Heart right ventricle (tissue), 16 donors: ENCODE data around the gene CHMP3. TPM values are rescaled to one million over a fixed set of nuclear protein-coding genes. Genes with fewer than 3 reads are reported as not detected.
A peak's percentile ranks its signal among the peaks of the same experiment; 100 is the strongest.

Experiments
- ATAC-seq, 8 donors: fragments of 200-7000 bp; cut with Tn5 transposase; one replicate each; pipeline ENCODE4 v1.9.1; 2020; ENCODE audit warnings: mild to moderate bottlenecking in 8 of 8, moderate library complexity in 8 of 8, moderate number of reproducible peaks in 1 of 8
- DNase-seq, 2 donors: peaks; one replicate each; pipeline ENCODE4 v3.0.0-alpha.2; 2020
- H3K27ac ChIP-seq, 10 donors: fragments of 200-600 bp; sonication (generic) in 2 of 10; one replicate each; pipeline versions ENCODE4 v1.5.0 to v1.8.0; 2020 to 2022; ENCODE audit warnings: mild to moderate bottlenecking in 3 of 10
- H3K27me3 ChIP-seq, 7 donors: fragments of 200-600 bp; one replicate each; pipeline ENCODE4 v1.8.0; 2021 to 2022; ENCODE audit warnings: mild to moderate bottlenecking in 2 of 7
- H3K36me3 ChIP-seq, 9 donors: fragments of 200-600 bp; sonication (generic) in 1 of 9; one replicate each; pipeline versions ENCODE4 v1.5.0 to v1.8.0; 2020 to 2022; ENCODE audit warnings: mild to moderate bottlenecking in 2 of 9
- H3K4me1 ChIP-seq, 9 donors: fragments of 200-600 bp; sonication (generic) in 1 of 9; one replicate each; pipeline versions ENCODE4 v1.5.0 to v1.8.0; 2020 to 2022; ENCODE audit warnings: mild to moderate bottlenecking in 4 of 9
- H3K4me3 ChIP-seq, 10 donors: fragments of 200-600 bp; sonication (generic) in 2 of 10; one replicate each; pipeline versions ENCODE4 v1.5.0 to v1.8.0; 2020 to 2022; ENCODE audit warnings: mild to moderate bottlenecking in 7 of 10, moderate library complexity in 2 of 10
- H3K9me3 ChIP-seq, 11 donors: fragments of 200-600 bp in 10 of 11; sonication (generic) in 2 of 11; one replicate each; pipeline versions ENCODE4 v1.5.0 to v1.8.0; 2013 to 2022; ENCODE audit warnings: mild to moderate bottlenecking in 2 of 11, control low read depth in 1 of 11, moderate library complexity in 1 of 11
- CTCF ChIP-seq, 9 donors: fragments of 200-600 bp; sonication (generic) in 2 of 9; IDR thresholded peaks; one replicate each; pipeline versions ENCODE4 v1.5.0 to v1.8.0; 2021 to 2022; ENCODE audit warnings: antibody characterized with exemption in 9 of 9, mild to moderate bottlenecking in 5 of 9, moderate library complexity in 1 of 9
- WGBS, 2 donors: extraction: QIAGEN DNeasy Blood & Tissue Kit; methylation state at CpG; one replicate each; pipeline ENCODE4 v1.1.7; 2013; ENCODE audit warnings: inconsistent platforms in 1 of 2; 5-methylcytosine and 5-hydroxymethylcytosine counted together
- intact Hi-C, 10 donors: fragments of 100-400 bp; cut with DNase I; formaldehyde crosslinking; loops; one replicate each; pipeline versions ENCODE4 v1.11.1 to v1.14.2; 2022
- polyA plus RNA-seq, 2 donors: library from polyadenylated mRNA; stranded (reverse); fragments of 200-250 nt; gene quantifications; one replicate each; pipeline ENCODE4 v1.2.3, GENCODE V29; 2013
- total RNA-seq, 10 donors: library from RNA; stranded (reverse); fragmentation: NEBNext Ultra II Directional in 3 of 10; extraction: Animal tissue kit (Norgen Biotek cat#: 25700) in 3 of 10; gene quantifications; one replicate each; pipeline versions ENCODE4 v1.2.1 to v1.2.4, GENCODE V29; 2021 to 2023
- donor health status: Arrhythmogenic right ventricular cardiomyopathy.
- donor health status: ischemic (EF 13 %, LVEDD 7.1; RV severe dilation, severe dysfunction).
- donor health status: healthy with polysubstance abuse.
- donor health status: DM: no; HTN: yes; CAD: no.
- donor health status: DM: no; HTN: no; CAD: no.
- donor health status: ischemic (EF 25% LVEDD 6.9; RV normal size, moderate dysfunction).
- donor health status: ischemic (EF 25% LVEDD 5.7; RV mildly dilated, moderate dysfunction).
- donor health status: healthy.
- donor health status: DM: yes; HTN: yes; CAD: no.
- donor health status: Ischemic cardiomyopathy.
- donor health status: ischemic (EF 35%, LVEDD 5.7; RV mildly dilated, moderate dysfunction).
- donor health status: nonischemic (EF 11% LVEDD 7.7; RV severe dilation, severe dysfunction).
- donor health status: DM: yes; HTN: yes; CAD: no.
- donor health status: PGD.
- donor health status: ischemic (EF 29% LVEDD 5.4; RV normal size, mild dysfunction).
- donor health status: nonischemic (EF 23%, LVEDD 6.1; RV moderate dilation, normal function).

CHMP3 gene
- total and polyA plus RNA-seq, 12 donors: 31.3 to 180 (median 158) TPM

- peaks cover 0 to 71% (median 33%) of the 10 kb centered on the region in 9 donors for H3K4me1 ChIP-seq
- 64 to 67% methylated on average over 3 of the region's 3 CpGs for WGBS, 2 donors
- peak overlapping the region in 1 of 10 donors; percentile 8 for H3K27ac ChIP-seq
- intact Hi-C loops: no loop called here
- DNase-seq (peak in 1 of 2 donors; percentile 48), ATAC-seq (peak in 7 of 8 donors; percentile 55 to 81 (median 76))
- peak in 1 of 9 donors; percentile 11 for TF ChIP-seq CTCF (IDR thresholded peaks at IDR 0.05)
- H3K4me3 ChIP-seq: no peak overlapping the region
- no peaks in the 10 kb centered on the region for H3K27me3 ChIP-seq
- no peaks in the 10 kb centered on the region for H3K9me3 ChIP-seq
- peaks cover 0 to 100% (median 46%) of the 10 kb centered on the region in 9 donors for H3K36me3 ChIP-seq
Observed at GRCh38 chr2:86464652-86465051, 98.6 kb downstream of the CHMP3 start.

GRCh38 chr2:86461042-86461743 lies 102.0 kb downstream of the CHMP3 start:
- Histone ChIP-seq H3K27me3 (no peaks in the 10 kb centered on the region), H3K9me3 (no peaks in the 10 kb centered on the region), H3K27ac (no peak overlapping the region), H3K4me1 (peaks cover 0 to 62% (median 24%) of the 10 kb centered on the region in 9 donors), H3K36me3 (peaks cover 0 to 100% (median 45%) of the 10 kb centered on the region in 9 donors), H3K4me3 (no peak overlapping the region)
- ATAC-seq (no peak), DNase-seq (no peak)
- whole genome bisulfite sequencing, 2 donors: 97% methylated on average over 3 of the region's 3 CpGs
- no peak for TF ChIP-seq CTCF (IDR thresholded peaks at IDR 0.05)
- intact Hi-C loops: no loop called here

- H3K36me3 ChIP-seq: peaks cover 0 to 100% (median 51%) of the 10 kb centered on the region in 9 donors
- DNase-seq: no peak
- intact Hi-C loops: no loop called here
- TF ChIP-seq CTCF (IDR thresholded peaks at IDR 0.05): no peak
- peak overlapping the region in 1 of 10 donors; percentile 61 for H3K27ac ChIP-seq
- no peaks in the 10 kb centered on the region for H3K27me3 ChIP-seq
- H3K4me3 ChIP-seq: no peak overlapping the region
- ATAC-seq: no peak
- no peaks in the 10 kb centered on the region for H3K9me3 ChIP-seq
- WGBS, 2 donors: 80 to 90% methylated on average over 5 of the region's 5 CpGs
- H3K4me1 ChIP-seq: peaks cover 9 to 56% (median 29%) of the 10 kb centered on the region in 9 donors
Observed at GRCh38 chr2:86455181-86455580, 108.1 kb downstream of the CHMP3 start.

GRCh38 chr2:86454238-86454637 lies 109.0 kb downstream of the CHMP3 start:
- no peaks in the 10 kb centered on the region for H3K9me3 ChIP-seq
- peak in 5 of 8 donors; percentile 12 to 30 (median 20) for ATAC-seq

More at GRCh38 chr2:86454238-86454637, 109.0 kb downstream of the CHMP3 start:
- DNase-seq: no peak
- no peak overlapping the region for H3K4me3 ChIP-seq
- no peak for TF ChIP-seq CTCF (IDR thresholded peaks at IDR 0.05)
- peak overlapping the region in 7 of 10 donors; percentile 18 to 61 (median 41) for H3K27ac ChIP-seq
- H3K36me3 ChIP-seq: peaks cover 0 to 100% (median 52%) of the 10 kb centered on the region in 9 donors
- no peaks in the 10 kb centered on the region for H3K27me3 ChIP-seq
- intact Hi-C loops: no loop called here
- H3K4me1 ChIP-seq: peaks cover 11 to 57% (median 36%) of the 10 kb centered on the region in 9 donors
